ENCODE results near the gene WNT9B.
"Not testable (repeated sequence)": the region's sequence is repeated elsewhere in the genome, so short reads cannot be mapped to it uniquely, and the experiment has no call there.

The WNT9B gene

DNA sequence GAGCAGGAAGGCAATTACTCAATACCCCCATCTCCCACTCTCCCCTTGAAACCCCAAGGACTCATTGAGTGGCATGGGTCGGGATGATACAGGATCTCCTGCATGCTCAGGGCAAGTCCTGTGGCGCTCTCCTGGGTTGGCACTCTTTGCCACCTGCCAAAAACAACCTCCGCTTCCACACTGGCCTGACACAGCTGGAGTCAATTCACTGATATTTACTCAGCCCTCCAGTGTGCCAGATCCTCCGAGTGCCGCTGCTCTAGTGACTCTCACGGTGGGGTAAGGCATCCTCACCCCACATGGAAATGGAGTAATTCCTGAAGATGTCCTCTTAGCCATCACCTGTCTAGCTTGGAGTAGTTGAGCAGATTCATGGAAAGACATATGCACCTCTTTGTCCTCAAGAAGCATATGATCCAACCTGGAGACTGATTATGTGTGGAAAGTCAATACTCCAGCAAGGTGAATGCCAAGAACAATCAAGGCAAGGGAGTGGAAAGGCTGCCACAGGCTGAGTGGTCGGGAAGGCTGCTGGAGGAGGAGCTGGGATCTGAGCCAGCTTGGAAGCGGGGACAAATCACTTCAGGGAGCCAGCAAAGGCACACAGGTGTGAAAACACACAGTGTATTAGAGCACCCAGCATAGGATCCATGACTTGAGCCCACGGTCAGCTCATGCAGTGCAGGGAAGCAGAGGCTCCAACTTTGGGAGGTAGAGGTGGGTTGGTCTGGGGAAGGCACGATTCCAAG is 59.0 kb downstream of the WNT9B start:
- DNase-seq (ENCODE audit: low read depth, low spot score), result no peak

DNA sequence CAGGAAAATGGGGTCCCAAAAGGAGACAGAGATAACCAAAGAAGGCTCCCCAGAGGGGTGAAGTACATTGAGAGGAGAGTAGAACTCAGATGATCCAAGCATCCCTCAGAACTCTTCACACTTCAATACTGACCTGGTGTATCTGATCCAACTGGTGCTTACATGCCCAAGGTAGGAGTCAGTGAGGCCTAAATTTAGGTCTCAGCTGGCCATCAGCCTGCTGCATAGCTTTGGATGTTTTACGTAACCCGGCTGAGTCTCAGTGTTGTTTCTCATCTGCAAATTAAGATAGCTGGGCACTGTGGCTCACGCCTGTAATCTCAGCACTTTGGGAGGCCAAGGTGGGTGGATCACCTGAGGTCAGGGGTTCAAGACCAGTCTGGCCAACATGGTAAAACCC is 59.9 kb downstream of the WNT9B start:
- no peak for DNase-seq (ENCODE audit: low read depth, low spot score)

GRCh38 chr17:46915596-46915995 is 64.2 kb downstream of the WNT9B start:
- no peak for DNase-seq (ENCODE audit: low read depth, low spot score)

DNA sequence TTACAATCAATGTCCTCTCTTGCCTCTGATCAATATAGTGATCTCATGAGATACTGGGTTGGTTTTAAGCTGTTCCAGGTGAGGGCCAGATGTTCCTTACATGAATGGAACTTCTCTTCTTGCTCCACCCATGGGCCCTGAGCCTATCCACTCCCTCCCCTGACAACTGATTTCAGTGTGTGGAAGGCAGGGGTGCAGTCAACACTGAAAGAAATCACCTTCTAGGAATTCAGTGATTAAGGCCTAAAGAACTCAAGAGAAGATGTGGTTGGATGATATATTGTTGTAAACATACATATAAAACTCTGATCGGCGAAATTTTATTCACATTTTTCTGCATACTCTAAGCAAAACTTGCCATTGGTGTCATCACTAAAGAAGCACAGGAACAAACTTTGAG is 64.8 kb downstream of the WNT9B start:
- no peak for DNase-seq (ENCODE audit: low read depth, low spot score)

DNA sequence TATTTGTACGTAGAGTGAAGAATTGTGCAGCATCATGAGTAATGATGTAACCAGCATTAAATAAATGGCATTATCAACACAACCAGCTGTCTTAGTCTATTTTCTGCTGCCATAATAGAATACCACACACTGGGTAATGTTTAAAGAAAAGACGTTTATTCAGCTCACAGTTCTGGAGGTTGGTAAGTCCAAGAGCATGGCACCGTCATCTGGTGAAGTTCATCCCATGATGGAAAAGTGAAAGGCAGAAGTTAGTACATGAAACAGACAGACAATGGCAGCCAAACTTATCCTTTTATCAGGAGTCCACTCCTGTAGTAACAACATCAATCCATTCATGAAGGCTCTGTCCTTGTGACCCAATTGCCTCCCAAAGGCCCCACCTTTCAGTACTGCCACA is 65.2 kb downstream of the WNT9B start:
- no peak for DNase-seq (ENCODE audit: low read depth, low spot score)

- DNase-seq (ENCODE audit: low read depth, low spot score), result no peak
These were observed 65.7 kb downstream of the WNT9B start for GRCh38 chr17:46917041-46917440.

DNA sequence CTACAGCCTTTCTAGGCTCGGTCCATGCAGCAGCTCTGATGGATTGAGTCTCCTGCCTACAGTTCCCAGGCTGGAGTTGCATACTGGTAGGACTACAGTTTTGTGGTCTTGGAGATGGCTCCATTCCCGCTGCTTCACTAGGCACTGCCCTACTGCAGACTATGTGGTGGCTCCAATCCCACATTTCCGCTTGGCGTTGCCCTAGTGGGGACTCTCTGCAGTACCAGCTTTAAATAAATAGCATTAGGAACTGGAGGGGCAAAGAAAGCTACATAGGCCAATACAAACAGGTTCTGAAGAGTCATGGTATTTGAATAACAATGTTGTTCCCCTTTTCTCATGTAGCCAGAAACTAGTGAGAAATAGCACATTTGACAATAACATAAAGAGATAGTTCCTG is 66.1 kb downstream of the WNT9B start:
- DNase-seq (ENCODE audit: low read depth, low spot score), result no peak

- DNase-seq (ENCODE audit: low read depth, low spot score), result not testable (repeated sequence)
These were observed 70.6 kb downstream of the WNT9B start for GRCh38 chr17:46921962-46922361.

- no peak for DNase-seq (ENCODE audit: low read depth, low spot score)
These were observed 71.1 kb downstream of the WNT9B start for GRCh38 chr17:46922487-46922803.

- DNase-seq (ENCODE audit: low read depth, low spot score), result peak; percentile 79
These were observed 71.6 kb downstream of the WNT9B start, which contains the start of gene GOSR2 for GRCh38 chr17:46922804-46923635. GOSR2 (plus strand) TSS chr17:46923160; CDS start chr17:46923193, 33 bp downstream.

GRCh38 chr17:46925185-46925868 is 73.9 kb downstream of the WNT9B start:
- DNase-seq (ENCODE audit: low read depth, low spot score), result no peak

DNA sequence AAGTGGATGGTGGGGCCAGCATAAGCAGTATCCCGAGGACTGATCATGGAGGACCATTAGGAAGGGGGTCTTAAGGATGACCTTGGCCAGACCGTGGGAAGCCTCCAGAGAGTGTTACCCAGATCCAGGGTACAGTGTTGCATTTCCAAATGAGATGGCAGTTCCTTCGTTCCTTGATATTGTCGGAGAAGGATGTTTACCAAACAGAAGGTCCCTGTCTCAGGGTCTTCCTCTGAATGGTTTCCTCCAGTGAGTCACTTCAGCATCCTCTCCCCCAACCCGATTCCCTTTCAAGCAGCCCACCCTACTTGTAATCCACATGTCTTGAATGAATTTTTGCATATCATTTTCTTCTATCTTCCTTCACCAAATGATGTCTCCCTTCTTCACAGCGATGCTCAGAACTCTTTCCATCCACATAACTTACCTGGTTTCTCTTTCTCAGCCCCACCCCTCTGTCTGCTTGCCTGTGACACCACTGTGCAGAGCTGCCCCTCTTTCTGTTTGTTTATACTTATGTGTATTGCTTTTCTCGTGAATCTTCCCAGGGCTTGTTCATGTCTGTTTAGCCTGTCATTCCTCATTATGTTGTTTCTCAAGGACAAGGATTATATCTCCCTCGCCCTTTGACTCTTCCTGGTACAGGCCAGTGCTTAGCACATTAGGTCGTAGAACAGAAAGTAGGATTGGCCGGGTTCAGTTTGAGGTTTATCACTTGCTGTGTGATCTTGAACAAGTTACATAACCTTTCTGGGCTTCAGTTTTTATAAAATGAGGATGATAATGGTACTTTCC is 77.3 kb downstream of the WNT9B start:
- no peak for DNase-seq (ENCODE audit: low read depth, low spot score)

- DNase-seq (ENCODE audit: low read depth, low spot score), result no peak
These were observed 78.0 kb downstream of the WNT9B start for GRCh38 chr17:46929413-46929812.

- no peak for DNase-seq (ENCODE audit: low read depth, low spot score)
These were observed 78.7 kb downstream of the WNT9B start for GRCh38 chr17:46930051-46930450.

GRCh38 chr17:46931596-46931995 is 80.2 kb downstream of the WNT9B start:
- no peak for DNase-seq (ENCODE audit: low read depth, low spot score)

DNA sequence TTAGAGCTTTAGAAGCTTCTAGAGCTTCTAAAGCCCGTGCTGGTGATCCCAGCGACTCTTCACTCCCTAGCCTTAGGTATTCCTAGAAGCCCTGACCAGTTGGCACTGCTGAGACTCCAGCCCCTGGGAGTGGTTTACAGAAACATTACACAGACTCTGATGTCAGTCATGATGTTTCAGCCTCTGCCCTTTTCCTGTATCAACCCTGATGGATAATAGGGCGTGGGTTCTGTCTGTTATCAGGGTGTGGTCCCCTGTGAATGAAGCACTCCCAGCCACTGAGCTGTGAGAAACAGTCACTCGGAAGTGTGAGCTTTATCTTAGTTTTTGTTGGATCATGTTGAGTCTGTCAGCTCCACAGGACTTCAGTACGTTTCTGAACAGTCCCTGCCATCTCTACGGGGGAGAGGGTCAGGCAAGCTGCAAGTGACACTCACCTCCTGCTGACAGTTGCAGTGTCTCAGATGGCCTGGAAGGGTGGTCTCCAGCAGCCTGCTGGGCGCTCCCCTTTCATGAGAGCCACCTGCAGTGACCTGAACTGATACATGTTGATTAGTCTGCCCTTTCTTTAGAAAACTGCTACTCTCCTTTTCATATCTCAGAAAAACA is 84.4 kb downstream of the WNT9B start:
- no peak for DNase-seq (ENCODE audit: low read depth, low spot score)

Data from activated naive CD8-positive, alpha-beta T cell treated with anti-CD3 and anti-CD28 coated beads, Interleukin-2, amount 50 U/mL, for 16 hours (primary cell).